Limb (tissue), 2 donors: ENCODE data around the gene MYCBPAP.

ENCODE experiments used
- DNase-seq, 2 donors: peaks; one replicate each; pipeline ENCODE4 v3.0.0-alpha.2; 2016; ENCODE audit errors: extremely low spot score in 2 of 2

Gene MYCBPAP

DNA sequence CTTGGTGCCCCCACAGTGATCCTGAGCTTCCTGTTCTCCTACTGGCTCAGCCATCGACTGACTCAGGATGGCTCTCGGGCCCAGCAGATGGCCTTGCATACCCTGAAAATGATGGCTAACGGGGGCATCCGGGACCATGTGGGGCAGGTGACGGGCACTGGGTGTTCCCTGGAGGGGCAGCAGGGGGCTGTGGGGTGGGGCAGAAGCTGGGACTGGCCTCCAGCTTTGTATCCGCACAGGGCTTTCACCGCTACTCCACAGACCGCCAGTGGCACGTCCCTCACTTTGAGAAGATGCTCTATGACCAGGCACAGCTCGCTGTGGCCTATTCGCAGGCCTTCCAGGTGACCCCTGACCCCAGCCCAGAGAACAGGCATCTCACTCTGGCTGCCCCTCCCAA, 41.7 kb downstream of the MYCBPAP start:
- DNase-seq: no peak

DNA sequence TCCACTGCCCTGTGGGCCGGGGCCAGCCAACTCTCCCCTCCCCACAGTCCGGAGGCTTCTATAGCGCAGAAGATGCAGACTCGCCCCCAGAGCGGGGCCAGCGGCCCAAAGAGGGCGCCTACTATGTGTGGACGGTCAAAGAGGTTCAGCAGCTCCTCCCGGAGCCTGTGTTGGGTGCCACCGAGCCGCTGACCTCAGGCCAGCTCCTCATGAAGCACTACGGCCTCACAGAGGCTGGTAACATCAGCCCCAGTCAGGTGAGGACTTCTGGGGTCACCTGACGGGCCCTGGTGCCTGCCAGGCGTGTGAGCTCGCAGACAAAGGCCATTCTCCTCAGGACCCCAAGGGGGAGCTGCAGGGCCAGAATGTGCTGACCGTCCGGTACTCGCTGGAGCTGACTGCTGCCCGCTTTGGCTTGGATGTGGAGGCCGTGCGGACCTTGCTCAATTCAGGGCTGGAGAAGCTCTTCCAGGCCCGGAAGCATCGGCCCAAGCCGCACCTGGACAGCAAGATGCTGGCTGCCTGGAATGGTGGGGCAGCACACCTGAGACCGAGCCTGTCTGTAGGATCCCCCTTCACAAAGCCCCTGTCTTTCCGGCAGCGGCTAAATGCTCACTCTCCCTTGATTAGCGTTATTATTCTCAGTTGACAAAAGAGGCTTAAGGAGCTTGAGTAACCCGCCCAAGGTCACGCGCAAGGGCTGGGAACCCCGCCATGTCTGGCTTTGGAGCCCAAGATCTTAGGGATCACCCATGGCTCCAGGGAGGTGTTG, 42.6 kb downstream of the MYCBPAP start:
- DNase-seq: peak in 1 of 2 donors; percentile 86

DNA sequence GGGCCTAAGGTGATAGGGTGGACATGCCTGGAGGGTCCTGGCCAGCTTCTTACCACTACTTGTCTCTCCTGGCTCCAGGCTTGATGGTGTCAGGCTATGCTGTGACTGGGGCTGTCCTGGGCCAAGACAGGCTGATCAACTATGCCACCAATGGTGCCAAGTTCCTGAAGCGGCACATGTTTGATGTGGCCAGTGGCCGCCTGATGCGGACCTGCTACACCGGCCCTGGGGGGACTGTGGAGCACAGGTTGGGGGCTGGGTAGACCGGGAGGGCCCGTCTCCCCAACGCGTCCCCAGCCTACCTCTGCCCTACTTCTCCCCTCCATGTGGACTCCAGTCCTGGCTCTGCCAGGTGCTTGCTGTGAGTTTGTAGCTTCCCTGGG, 43.2 kb downstream of the MYCBPAP start:
- no peak for DNase-seq

DNA sequence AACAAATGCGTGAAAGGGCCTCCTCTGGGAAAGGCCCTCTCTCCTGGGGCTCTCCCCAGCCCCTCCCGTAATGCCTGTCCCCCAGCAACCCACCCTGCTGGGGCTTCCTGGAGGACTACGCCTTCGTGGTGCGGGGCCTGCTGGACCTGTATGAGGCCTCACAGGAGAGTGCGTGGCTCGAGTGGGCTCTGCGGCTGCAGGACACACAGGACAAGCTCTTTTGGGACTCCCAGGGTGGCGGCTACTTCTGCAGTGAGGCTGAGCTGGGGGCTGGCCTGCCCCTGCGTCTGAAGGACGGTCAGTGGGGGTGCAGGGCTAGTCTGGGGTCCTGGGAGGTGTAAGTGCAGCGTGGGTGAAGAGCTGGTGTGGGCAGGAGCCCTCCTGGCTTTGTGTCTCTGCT, 43.6 kb downstream of the MYCBPAP start:
- DNase-seq: no peak

DNA sequence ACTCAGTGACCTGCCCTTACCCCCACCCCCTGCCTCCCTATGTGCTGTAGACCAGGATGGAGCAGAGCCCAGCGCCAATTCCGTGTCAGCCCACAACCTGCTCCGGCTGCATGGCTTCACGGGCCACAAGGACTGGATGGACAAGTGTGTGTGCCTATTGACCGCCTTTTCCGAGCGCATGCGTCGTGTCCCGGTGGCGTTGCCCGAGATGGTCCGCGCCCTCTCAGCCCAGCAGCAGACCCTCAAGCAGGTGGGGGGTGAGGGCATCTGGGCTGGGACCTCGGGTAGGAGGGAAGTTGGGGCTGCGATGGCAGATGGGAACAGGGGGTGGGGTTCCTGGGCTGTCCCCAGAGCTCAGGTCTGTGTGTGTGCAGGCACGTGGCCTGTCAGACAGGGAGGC, 46.0 kb downstream of the MYCBPAP start:
- no peak for DNase-seq

DNA sequence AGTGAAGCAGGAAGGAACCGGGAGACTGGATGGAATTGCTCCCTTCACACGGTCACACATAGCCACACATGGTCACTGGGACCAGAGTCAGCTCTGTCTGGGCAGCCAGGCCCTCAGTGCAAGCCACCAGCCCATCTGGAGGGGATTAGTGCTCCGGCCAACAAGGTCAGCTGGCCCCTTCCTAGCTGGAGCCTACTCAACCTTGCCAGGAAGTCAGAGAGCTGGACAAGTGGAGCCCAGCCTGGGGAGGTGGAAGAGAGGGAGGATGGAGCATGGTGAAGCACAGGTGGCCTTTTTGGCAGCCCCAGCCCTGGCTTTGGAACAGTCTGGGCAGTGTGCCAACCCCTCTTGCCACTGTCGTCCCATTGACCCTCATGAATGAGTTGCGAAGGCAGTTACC, 48.6 kb downstream of the MYCBPAP start:
- DNase-seq: peak in 1 of 2 donors; percentile 53

DNA sequence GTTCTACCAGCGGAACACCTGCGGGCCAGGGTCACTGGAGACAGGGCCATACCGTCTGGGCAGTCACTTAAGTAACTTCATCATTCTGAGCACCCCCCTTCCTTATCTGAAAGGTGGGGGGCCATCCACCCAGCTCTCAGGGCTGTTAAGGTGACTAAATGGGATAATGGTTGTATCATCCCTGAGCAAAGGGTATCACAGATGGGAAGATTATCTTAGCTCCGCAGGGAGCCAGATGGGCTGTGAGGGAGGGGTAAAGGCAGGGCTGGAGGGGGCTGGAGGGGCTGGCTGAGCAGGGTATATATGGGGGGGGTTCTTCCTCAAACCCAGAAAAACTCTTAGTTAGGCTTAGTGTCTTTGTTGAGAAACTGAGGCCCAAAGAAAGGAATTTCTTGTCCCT, 49.4 kb downstream of the MYCBPAP start:
- no peak for DNase-seq

DNA sequence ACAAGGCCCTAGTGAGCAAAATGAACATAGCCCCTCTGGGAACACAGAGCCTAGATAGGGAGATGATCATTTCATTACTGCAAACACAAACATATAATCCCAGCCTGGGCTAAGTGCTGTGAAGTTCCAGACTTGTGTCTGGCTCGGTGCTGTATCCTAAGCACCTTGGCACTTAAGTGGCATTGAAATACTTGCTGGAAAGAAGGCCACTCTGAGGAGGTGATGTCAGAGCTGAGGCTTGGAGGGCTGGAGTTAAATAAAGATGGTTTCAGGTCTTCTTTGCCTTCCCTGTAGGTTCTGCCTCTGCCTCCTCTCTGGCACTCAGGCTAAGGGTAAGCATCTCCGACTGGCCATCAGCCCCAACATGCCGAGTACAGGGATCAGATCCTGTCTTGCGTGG, 49.9 kb downstream of the MYCBPAP start:
- no peak for DNase-seq

DNA sequence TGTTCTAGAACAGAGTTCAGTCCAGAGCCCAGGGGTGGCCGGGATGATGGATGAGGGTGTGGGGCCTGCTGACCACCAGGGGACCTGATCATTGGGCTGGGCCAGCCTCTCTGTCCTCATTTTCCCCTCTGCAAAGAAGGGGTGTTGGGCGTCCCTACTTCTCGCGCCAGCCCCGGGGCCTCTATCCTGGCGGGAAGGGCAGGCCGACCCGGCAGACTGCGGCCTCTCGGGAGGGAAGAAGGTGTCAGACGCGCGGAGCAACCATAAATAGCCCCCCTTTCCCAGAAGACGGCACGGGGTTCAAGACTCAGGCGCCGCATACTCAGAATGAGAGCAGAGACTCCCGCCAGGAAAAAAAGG, 50.3 kb downstream of the MYCBPAP start:
- no peak for DNase-seq

DNA sequence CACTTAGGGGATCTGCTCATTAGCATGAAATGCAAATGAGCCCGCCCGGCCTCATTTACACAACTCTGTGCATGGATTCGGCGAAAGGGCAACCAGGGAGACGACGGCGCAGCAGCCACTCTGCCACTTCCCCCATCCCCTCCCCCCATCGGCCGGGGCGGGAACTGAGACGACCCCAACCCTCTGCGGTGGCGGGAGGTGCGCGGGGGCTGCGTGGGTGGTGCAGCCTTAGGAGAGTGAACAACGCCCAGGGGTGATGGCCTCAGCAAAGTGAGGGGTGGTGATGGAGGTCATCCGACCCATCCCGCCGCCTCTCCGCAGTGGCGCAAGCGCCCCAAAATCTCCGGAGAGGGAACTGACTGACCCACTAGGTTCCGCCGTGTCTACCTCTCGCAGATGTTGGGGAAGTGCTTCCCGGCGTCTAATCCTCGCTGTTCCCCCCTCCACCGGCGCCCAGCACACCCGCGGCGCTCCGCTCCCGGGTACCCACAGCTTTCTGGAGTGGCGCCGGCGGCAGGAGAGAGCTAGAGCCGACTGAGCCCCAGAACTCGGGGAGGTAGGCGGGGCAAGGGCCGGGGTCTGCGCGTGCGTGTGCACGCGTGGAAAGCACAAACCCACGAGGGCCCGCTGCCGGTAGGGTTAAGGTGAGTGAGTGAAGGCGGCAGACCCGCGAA, 50.8 kb downstream of the MYCBPAP start:
- peak in 1 of 2 donors; percentile 73 for DNase-seq

DNA sequence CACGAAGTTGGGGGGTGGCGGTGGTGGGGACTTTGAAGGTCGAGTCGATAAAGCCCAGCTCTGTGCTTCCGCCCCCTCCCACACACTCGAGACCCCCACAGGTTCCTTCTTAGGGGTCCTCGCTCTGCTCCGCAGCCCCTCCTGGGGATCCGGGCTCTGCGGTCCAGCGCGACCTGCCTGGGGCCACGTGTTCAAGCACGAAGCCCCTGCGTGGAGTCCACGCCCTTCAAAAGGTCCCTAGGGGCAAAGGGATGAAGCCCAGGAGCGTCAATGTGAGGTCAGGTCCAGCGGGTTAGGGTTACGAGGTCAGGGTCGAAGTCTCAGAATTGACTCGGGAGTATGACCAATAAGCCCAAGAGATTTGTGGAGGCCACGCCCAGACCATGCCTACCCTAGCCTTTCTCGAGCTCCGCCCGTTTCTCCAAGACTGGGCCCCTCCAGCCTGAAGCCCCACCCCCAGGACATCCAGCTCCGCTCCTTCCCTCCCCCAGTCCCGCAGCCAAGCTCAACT, 51.5 kb downstream of the MYCBPAP start:
- DNase-seq: peak; percentile 78 to 84

DNA sequence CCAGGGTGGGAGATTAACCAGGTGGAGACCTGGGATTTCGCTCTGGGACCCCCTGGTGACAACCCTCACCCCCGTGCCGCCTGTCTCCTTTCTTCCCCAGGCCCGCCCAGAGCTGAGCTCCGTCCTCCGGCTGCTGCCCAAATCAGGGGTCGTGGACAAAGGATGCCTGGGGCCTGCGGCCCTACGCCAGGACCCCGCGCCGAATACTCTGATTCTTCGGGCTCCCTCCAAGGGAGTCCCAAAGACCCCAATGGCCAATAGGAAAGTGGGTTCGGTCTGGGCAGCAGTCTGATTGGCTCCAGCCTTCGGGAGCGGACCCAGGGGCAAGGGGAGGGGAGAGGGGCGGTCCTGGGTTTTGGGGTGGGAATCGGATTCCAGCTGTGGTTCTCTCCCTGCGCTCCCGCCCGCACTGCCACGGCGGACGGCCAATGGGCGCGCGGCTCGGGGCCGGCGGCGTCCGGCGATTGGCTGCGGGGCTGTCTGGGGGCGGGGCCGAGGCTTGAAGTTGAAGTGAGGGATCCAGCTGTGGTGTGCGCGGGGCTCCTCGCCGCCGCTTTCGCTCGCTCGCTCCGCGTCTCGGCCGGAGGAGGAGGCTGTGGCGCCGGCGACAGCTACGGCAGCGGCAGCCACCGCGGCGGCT, 52.1 kb downstream of the MYCBPAP start, which contains the start of gene CACNA1G:
TSS of gene CACNA1G (plus strand) at position 531 of the 640 bp plus-strand sequence. CDS start 745 bp downstream, outside the sequence.
- DNase-seq: peak; percentile 96 to 99

DNA sequence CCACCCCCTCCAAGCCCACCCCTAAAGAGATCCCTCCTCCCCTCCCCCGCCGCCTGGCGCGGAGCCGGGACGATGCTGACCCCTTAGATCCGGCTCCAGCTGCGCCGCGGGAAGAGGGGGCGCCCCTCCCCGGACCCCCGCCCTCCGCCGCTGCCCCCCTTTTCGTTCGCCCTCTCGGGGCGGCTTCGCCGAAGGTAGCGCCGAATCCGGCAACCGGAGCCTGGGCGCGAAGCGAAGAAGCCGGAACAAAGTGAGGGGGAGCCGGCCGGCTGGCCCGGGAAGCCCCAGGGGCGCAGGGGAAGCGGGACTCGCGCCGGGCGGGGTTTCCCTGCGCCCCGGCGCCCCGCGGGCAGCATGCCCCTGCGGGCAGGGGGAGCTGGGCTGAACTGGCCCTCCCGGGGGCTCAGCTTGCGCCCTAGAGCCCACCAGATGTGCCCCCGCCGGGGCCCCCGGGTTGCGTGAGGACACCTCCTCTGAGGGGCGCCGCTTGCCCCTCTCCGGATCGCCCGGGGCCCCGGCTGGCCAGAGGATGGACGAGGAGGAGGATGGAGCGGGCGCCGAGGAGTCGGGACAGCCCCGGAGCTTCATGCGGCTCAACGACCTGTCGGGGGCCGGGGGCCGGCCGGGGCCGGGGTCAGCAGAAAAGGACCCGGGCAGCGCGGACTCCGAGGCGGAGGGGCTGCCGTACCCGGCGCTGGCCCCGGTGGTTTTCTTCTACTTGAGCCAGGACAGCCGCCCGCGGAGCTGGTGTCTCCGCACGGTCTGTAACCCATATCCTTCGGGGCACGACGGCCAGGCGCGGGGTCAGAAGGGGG, 52.9 kb downstream of the MYCBPAP start:
- DNase-seq: peak in 1 of 2 donors; percentile 65

DNA sequence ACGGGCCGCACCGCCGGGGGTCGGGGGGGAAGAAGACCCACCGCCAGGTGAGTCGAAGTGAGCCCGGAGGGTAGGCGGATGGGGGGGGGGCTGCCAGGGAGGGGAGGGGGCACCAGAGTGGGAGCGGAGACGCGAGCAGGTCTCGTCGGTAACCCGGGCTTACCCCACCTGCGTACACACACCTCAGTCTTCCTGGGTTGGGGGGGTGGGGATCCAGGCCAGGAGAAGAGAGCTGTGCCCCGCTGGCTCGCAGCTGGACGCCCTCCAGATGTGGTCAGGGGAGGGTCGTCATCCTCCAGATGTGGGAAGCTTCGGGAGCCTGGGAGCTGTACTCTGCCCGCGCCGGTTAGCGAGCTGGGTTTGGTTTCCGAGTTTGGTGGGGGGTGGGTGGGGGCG, 53.5 kb downstream of the MYCBPAP start:
- DNase-seq: peak in 1 of 2 donors; percentile 72

DNA sequence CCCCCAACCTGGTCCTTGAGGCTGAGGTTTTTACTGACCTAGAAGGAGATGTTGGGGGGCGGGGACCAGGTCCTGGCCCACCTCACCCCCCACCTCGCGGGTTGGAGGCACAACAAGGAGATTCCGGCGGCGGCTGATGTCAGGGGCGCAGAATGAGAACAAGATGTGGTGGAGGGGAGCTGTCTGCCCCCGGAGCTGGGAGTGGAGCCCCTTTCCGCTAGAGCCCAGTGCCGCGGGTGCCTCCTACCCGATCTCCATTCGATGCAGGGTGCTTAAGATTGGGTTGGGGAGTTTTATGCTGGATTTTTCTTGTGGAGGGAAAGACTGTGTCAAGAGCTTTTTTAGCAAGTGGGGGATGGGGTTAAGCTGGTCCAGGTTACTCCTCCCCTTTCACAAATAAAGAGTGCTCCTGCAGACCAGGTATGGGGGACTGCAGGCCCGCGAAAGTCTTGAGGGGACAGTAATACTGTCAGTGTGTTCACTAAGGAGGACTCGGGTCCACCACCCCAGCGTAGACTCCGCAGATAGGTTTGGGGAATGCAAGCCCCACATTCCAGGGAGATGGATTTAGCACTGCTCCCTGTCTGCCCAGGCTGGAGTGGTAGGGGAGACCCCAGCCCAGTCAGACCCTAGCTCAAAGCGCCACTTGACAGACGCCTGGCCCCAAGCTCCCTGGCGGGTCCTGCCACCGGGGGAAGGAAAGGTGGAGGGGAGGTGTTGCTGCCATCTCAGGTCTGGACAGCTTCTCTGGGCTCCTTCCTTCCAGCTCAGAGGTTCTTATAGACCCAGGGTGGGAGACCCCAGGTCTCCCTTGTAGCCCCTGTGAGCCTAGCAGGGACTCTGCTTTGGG, 54.2 kb downstream of the MYCBPAP start:
- DNase-seq: peak in 1 of 2 donors; percentile 81

DNA sequence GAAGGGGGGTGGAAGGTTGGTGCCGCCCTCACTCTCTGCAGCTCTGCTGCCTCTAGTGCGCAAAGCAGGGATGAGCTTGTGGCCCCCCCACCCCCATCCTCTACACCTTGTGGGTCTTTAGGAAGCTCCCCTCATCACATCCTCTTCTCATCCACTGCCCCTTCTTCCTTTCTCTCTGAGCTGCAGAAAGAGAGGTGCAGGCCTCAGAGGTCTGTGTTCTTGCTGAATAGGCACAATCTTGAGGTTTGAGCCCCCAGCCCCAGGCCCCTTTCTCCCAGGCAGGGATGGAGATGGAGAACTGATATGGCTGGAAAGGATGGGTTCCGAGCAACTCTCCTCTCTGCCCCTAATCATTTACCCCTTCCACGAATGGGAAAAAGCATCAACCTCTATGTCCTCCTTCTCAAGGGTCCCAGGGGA, 54.9 kb downstream of the MYCBPAP start:
- DNase-seq: no peak

DNA sequence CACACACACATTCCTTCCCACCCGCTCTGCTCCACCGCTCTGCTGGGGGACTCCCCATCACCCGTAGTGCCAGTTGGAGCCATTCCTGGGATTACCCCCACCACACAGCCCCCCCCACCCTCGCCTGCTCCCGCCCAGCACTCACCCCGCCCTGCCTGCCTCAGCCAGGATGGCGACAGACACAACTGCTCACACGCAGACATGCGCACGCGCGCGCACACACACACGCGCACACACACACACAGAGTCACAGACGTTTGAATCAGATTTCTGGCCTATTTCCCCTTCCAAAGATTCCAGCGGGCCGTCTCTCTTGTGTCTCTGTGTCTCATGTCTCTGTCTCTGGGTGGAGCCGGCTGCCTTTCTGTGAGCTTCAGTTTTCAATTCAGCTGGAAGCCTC, 56.7 kb downstream of the MYCBPAP start:
- peak; percentile 88 to 89 for DNase-seq

DNA sequence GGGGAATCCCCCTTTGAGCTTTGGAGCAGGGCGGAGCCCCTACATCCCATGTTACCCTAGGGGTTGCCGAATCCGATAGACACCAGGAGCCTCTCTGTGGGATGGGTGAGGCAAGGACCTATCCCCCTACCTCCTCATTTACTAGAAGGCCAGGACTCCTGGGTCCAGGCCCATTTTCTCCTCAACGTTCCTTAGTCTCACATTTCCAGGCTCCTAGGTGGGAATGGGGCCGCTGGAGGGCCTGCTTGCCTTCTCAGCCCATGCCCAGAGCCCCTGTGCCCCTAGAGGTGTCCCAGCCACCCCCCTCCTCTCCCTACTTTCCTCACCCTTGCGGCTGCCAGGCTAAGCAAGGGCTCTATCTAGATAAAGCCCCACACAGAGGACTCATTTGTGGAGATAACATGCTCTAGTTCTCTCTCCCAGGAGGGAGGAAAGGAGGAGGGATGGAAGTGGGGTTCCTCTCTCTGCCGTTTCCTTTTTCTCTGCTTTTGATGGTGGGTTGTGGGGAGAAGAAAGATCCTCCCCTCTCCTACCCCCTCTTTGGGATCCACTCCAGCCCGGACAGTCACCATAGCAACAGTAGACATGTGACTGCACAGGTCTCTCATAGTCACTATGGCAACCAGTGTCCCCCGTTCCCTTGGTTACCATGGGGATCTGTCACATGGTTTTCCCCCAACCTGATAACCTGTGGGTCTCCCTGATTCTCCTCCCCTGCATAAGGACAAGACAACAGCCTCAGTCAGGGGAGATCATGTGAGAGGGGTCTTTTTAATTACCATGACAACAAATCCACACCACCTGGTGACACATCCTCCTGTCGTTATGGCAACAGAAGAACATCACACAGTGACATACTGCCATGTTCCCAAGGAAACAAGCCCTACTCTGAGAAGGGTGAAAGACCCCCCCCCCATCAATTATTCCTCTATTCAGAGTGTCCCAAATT, 57.4 kb downstream of the MYCBPAP start:
- peak in 1 of 2 donors; percentile 79 for DNase-seq

DNA sequence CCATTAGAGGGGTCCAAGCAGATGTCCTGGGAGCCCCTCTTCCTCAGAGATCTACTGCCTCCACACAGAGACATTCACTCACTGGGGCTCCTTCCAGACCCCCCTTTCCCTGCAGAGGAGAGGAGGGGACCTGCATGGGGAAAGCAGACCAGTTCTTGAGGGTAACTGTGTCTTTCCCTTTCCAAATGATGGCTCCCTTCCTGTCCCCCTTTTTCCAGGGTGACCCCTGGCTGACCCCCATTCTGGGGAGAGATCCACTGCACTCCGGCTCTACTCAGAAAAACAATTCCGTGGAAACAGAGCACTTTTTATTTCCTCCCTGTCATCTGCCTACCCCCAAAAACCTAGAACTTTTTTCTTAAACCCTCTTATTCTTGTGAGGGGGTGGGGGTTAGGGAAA, 58.6 kb downstream of the MYCBPAP start:
- no peak for DNase-seq
